ENCODE results near the gene DHRS12. TPM values are rescaled to one million over a fixed set of nuclear protein-coding genes. Genes with fewer than 3 reads are reported as not detected.

DHRS12 gene
- total RNA-seq, 1 donor = 4.3 TPM

DNA sequence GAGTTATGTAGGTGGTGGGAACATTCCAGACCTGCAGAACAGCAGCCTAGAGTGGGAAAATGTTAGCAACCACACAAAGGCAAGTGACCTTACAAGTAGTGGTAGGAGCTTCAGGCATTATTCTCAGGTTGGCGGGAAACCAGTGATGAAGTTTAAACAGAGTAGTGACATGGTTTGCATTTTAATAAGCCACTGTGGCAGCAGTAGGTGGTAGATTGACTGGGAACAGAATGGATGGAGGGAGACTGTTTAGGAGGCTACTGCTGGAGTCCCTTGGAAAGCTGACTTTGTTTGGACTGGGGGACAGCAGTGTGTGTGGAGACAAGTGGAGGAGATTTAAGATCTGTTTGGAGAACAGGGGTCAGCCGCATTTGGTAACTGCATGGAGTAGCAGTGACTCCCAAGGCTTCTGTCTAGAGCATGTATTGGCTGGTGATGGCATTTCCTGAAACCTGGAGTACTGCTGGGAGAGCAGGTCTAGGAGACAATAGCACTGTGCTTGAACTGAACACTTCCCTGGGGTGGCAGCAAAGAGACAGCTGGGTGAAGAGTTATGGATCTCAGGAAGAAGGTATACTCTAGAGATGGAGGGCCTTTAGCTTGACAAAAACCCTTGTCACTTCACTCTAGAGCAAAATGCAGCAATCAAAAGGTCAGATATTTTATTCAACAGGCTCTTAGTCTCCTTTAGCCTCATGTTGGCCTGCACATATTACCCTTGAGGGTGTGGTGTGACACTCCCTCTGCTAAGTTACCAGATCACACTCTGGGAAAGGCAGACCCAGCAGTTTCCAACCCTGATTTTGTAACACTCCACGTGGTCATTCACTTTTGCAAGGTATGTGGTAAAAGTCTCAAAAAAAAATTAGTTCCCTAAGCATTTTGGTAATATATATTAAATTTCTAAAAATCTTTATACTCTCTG lies 70.3 kb downstream of the DHRS12 start:
- peak; percentile 29 for DNase-seq (ENCODE audit: low read depth)
- no peak overlapping the region for H3K4me3 ChIP-seq (ENCODE audit: low read depth, low read length)
- TF ChIP-seq, protein P1, sequence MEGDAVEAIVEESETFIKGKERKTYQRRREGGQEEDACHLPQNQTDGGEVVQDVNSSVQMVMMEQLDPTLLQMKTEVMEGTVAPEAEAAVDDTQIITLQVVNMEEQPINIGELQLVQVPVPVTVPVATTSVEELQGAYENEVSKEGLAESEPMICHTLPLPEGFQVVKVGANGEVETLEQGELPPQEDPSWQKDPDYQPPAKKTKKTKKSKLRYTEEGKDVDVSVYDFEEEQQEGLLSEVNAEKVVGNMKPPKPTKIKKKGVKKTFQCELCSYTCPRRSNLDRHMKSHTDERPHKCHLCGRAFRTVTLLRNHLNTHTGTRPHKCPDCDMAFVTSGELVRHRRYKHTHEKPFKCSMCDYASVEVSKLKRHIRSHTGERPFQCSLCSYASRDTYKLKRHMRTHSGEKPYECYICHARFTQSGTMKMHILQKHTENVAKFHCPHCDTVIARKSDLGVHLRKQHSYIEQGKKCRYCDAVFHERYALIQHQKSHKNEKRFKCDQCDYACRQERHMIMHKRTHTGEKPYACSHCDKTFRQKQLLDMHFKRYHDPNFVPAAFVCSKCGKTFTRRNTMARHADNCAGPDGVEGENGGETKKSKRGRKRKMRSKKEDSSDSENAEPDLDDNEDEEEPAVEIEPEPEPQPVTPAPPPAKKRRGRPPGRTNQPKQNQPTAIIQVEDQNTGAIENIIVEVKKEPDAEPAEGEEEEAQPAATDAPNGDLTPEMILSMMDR (IDR thresholded peaks at IDR 0.05; ENCODE audit: insufficient read depth, low read depth, low read length) = no peak

DNA sequence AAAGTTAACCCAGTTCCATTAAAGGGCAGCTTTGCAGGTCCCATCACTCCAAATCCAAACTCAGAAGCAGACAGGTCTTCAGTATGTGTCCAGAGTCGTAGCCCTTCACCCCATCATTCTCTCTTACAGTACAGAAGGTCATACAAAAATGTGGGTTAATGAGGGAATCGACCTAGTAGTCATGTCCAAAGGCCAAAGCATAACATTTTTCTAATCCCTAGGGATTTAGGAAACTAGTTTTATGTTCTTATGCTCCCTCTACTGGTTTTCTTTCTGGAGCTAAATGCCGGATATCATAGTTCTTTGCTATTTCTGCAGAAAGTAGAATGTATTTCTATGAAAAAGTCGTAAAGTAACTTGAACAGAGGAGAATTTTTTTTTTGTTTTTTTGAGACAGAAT lies 72.2 kb downstream of the DHRS12 start:
- peak; percentile 75 for DNase-seq (ENCODE audit: low read depth)
- TF ChIP-seq, protein P1 (IDR thresholded peaks at IDR 0.05; ENCODE audit: insufficient read depth, low read depth, low read length) = peak; percentile 61
- H3K4me3 ChIP-seq (ENCODE audit: low read depth, low read length) = no peak overlapping the region

DNA sequence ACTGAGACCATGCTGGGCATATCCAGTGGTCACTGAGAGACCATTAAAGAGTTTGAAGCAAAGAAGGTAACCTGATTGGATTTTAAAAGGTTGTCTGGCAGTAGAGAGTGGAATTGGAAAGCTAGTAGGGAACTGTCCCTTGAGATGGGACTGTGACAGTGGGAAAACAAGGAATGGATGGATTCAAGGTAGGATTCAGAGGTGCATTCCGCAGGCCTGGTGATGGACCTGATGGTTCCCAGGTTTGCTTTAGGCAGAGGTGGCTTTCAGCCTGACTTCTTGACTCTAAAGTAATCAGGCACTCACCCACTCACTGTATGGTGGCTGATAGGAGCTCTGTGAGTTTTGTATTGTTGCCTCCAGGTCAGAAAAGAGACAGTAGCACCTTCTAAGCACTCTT lies 73.0 kb downstream of the DHRS12 start:
- TF ChIP-seq, protein P1 (IDR thresholded peaks at IDR 0.05; ENCODE audit: insufficient read depth, low read depth, low read length) = no peak
- H3K4me3 ChIP-seq (ENCODE audit: low read depth, low read length) = no peak overlapping the region
- no peak for DNase-seq (ENCODE audit: low read depth)

- TF ChIP-seq, protein P1 (IDR thresholded peaks at IDR 0.05; ENCODE audit: insufficient read depth, low read depth, low read length) = no peak
- DNase-seq (ENCODE audit: low read depth) = peak; percentile 92
- peak overlapping the region; percentile 14 for H3K4me3 ChIP-seq (ENCODE audit: low read depth, low read length)
Measured at GRCh38 chr13:51729866-51730553, 74.0 kb downstream of the DHRS12 start.

- TF ChIP-seq, protein P1 (IDR thresholded peaks at IDR 0.05; ENCODE audit: insufficient read depth, low read depth, low read length) = no peak
- peak; percentile 75 for DNase-seq (ENCODE audit: low read depth)
- no peak overlapping the region for H3K4me3 ChIP-seq (ENCODE audit: low read depth, low read length)
Measured at GRCh38 chr13:51728972-51729371, 75.0 kb downstream of the DHRS12 start.

DNA sequence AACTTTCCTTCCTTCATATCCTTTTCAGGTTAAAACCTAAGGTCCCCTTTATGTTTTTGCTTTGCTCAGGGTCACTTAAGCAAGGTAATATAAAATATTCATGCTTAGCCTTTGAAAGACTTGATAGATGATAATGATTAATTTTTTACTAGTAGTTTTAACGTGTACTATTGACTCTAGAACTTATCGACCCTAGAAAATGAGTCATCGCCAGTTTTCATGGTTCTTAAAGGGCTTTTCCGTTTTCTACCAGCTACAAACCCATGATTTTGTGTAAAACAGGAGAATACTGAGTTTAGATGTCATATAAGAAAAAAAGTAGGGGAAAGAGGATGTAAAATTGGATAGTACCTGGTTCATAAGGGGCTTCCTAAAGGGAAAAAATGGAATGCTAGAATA lies 75.7 kb downstream of the DHRS12 start:
- TF ChIP-seq, protein P1 (IDR thresholded peaks at IDR 0.05; ENCODE audit: insufficient read depth, low read depth, low read length) = no peak
- H3K4me3 ChIP-seq (ENCODE audit: low read depth, low read length) = no peak overlapping the region
- no peak for DNase-seq (ENCODE audit: low read depth)

Data from fibroblast of villous mesenchyme (primary cell).